OCI-LY7 (cell line): ENCODE data around the gene SLC6A6. TPM values are rescaled to one million over a fixed set of nuclear protein-coding genes. Genes with fewer than 3 reads are reported as not detected.

Experiments used
- BruUV-seq: library from RNA; stranded (reverse); fragments of 400-500 nt; replicated peaks from 2 replicates; lab custom pipeline; 2021; lab: Mats Ljungman, UMichigan
- CTCF ChIA-PET: fragments of 300-600 bp; sonication (Branson Sonifier 250); formaldehyde crosslinking; loops from one replicate; lab custom pipeline; 2022; ENCODE audit warnings: antibody characterized with exemption; ENCODE audit not compliant: unreplicated experiment; lab: Charles Lee
- POLR2A ChIA-PET: fragments of 300-600 bp; sonication (Branson Sonifier 250); formaldehyde crosslinking; loops from one replicate; lab custom pipeline; 2022; ENCODE audit warnings: antibody characterized with exemption; lab: Charles Lee
- DNase-seq: peaks from one replicate; pipeline ENCODE4 v3.0.0-alpha.2; 2015; ENCODE audit warnings: low spot score
- H2AFZ ChIP-seq: fragments of 200-600 bp; sonication (generic), shearing (Covaris generic); 2 replicates; pipeline ENCODE4 v1.6.1; 2014; ENCODE audit warnings: mild to moderate bottlenecking, antibody characterized with exemption, low read length, moderate library complexity
- H3K27ac ChIP-seq: fragments of 200-600 bp; sonication (generic); 2 replicates; pipeline ENCODE4 v1.5.1; 2014; ENCODE audit warnings: mixed run types, low read depth, mild to moderate bottlenecking, moderate library complexity, low read length, inconsistent platforms; ENCODE audit not compliant: poor library complexity, severe bottlenecking
- H3K36me3 ChIP-seq: fragments of 200-600 bp; sonication (generic); 2 replicates; pipeline ENCODE4 v1.6.1; 2014; ENCODE audit warnings: mild to moderate bottlenecking, antibody characterized with exemption, low read length, moderate library complexity, mixed read lengths; ENCODE audit not compliant: insufficient read depth
- H3K4me1 ChIP-seq: fragments of 200-600 bp; sonication (generic); 2 replicates; pipeline ENCODE4 v1.5.1; 2014; ENCODE audit warnings: mild to moderate bottlenecking, low read length; ENCODE audit not compliant: insufficient read depth, poor library complexity, severe bottlenecking
- H3K4me2 ChIP-seq: fragments of 200-600 bp; sonication (generic); 2 replicates; pipeline ENCODE4 v1.6.1; 2014; ENCODE audit warnings: mild to moderate bottlenecking, low read length
- H3K4me3 ChIP-seq: fragments of 200-600 bp; sonication (generic); 2 replicates; pipeline ENCODE4 v1.5.1; 2014; ENCODE audit warnings: mild to moderate bottlenecking, low read depth, low read length; ENCODE audit not compliant: poor library complexity, severe bottlenecking
- H3K79me2 ChIP-seq: fragments of 200-600 bp; sonication (generic); 2 replicates; pipeline ENCODE4 v1.6.1; 2016; ENCODE audit warnings: low read depth, mild to moderate bottlenecking, low read length, moderate library complexity, mixed read lengths; ENCODE audit not compliant: insufficient read depth
- H3K9me2 ChIP-seq: fragments of 200-600 bp; sonication (generic); 2 replicates; pipeline ENCODE4 v1.6.1; 2016; ENCODE audit warnings: mild to moderate bottlenecking, low read length, mixed read lengths; ENCODE audit not compliant: insufficient read depth
- H3K9me3 ChIP-seq: fragments of 200-600 bp; sonication (generic); 2 replicates; pipeline ENCODE4 v1.6.1; 2014; ENCODE audit warnings: mild to moderate bottlenecking, mixed run types, low read length, mixed read lengths
- H4K20me1 ChIP-seq: fragments of 200-600 bp; sonication (generic); 2 replicates; pipeline ENCODE4 v1.6.1; 2014; ENCODE audit warnings: mild to moderate bottlenecking, antibody characterized with exemption, low read length, moderate library complexity, mixed read lengths; ENCODE audit not compliant: insufficient read depth
- EZH2phosphoT487 ChIP-seq: fragments of 200-600 bp; sonication (generic); IDR thresholded peaks from 2 replicates; pipeline ENCODE4 v1.6.1; 2018; ENCODE audit warnings: low read depth, borderline replicate concordance, mild to moderate bottlenecking, mixed run types, antibody characterized with exemption, low read length, moderate library complexity, mixed read lengths
- intact Hi-C: fragments of 100-400 bp; cut with micrococcal nuclease; formaldehyde crosslinking; loops from one replicate; pipeline ENCODE4 v1.10.0; 2022; ENCODE audit not compliant: unreplicated experiment
- total RNA-seq, 2 experiments: library from RNA; depleted of rRNA in 1 of 2; stranded (reverse); fragments of >200 nt in 1 of 2; shearing (Covaris generic) in 1 of 2; gene quantifications; 2 replicates each; pipeline ENCODE4 v1.2.3, GENCODE V29; 2014 to 2022
- TF ChIP-seq, protein P1 (sequence below): fragments of 200-600 bp; sonication (generic); conservative IDR thresholded peaks from 2 replicates; pipeline ENCODE4 v1.5.1; 2014; ENCODE audit warnings: mild to moderate bottlenecking, antibody characterized with exemption, low read length, moderate library complexity, mixed read lengths

Gene SLC6A6
- total RNA-seq, 2 experiments from 2014 or later = 43.0 to 51.8 TPM

DNA sequence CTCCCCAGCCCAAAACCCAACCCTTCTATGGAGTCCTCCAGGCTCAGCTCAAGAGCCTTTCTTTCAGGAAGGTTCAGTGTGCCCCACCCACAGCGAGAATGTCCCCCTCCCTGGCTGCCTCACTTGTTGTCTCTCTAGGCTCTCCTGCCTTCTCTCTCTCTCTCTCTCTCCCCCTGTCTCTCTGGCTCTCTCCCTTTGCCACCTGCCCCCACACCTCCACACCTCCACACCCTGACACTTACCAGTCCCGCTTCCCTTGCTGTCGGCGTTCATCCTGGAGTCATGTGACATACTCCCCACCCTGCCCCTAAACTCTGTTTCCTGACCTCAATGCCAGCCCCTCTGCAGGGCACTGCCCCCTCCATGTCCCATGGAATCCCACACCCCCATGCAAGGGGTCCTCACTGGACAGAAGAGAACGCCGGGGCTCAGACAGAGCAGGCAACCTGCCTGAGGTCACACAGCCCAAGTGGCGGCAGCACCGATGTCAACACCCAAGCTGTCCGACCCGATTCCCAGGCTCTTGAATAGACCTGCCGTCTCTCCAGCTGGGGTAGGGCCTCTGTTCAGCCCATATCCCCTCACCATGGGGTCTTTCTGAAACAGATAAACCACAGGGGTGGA is 28.5 kb upstream of the SLC6A6 start:
- Histone ChIP-seq H3K79me2 (no peaks in the 10 kb centered on the region), H3K4me1 (peaks cover 54% of the 10 kb centered on the region), H3K9me3 (no peaks in the 10 kb centered on the region), H3K36me3 (no peaks in the 10 kb centered on the region), H3K27ac (no peak overlapping the region), H3K9me2 (no peaks in the 10 kb centered on the region), H4K20me1 (no peaks in the 10 kb centered on the region), H3K4me2 (no peak overlapping the region), H3K4me3 (no peak overlapping the region), H2AFZ (no peak overlapping the region)
- ChIA-PET POLR2A (no interaction called here), CTCF (interaction anchor here (0.5 kb wide), 1 partner anchor 691 kb away, joined by 4 read pairs; the partner anchor contains the start of gene MRPS25)
- TF ChIP-seq, protein P1, sequence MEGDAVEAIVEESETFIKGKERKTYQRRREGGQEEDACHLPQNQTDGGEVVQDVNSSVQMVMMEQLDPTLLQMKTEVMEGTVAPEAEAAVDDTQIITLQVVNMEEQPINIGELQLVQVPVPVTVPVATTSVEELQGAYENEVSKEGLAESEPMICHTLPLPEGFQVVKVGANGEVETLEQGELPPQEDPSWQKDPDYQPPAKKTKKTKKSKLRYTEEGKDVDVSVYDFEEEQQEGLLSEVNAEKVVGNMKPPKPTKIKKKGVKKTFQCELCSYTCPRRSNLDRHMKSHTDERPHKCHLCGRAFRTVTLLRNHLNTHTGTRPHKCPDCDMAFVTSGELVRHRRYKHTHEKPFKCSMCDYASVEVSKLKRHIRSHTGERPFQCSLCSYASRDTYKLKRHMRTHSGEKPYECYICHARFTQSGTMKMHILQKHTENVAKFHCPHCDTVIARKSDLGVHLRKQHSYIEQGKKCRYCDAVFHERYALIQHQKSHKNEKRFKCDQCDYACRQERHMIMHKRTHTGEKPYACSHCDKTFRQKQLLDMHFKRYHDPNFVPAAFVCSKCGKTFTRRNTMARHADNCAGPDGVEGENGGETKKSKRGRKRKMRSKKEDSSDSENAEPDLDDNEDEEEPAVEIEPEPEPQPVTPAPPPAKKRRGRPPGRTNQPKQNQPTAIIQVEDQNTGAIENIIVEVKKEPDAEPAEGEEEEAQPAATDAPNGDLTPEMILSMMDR = no peak
- no peak for TF ChIP-seq EZH2phosphoT487
- no peak for DNase-seq
- BruUV-seq = no TSS peak
- intact Hi-C loops = no loop called here

DNA sequence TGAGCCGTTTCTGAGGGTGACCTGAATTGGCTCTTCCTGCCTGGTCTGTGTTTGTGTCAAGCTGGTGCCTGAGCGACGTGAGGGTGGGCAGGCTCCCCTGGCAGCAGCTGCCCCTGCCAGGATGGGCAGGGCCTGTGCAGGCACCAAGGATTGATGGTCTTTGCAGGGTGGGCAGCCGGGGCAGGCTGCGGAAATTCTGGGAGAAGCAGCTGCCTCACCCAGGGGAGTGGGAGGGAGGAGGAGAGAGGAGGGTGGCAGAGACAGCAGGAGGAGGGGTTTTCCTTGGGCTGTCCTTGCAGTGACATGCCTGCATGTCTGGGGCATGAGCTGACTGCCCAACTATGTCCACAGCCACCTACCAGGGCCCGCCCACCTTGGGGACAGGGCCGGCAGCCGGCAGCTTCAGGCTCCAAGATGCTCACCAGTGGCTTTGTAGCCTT is 27.9 kb upstream of the SLC6A6 start:
- ChIA-PET POLR2A (interaction anchor here (1.3 kb wide), 1 partner anchor 10 kb away, joined by 4 read pairs; no protein-coding TSS in a partner anchor), CTCF (interaction anchor here (0.5 to 1.4 kb wide), 3 partner anchors 11 to 691 kb away, joined by 3 to 4 read pairs (median 3); partner anchors contain the start of genes MRPS25 and SLC6A6)
- no TSS peak for BruUV-seq
- no peak for DNase-seq
- Histone ChIP-seq H3K4me2 (no peak overlapping the region), H3K9me3 (no peaks in the 10 kb centered on the region), H3K4me3 (no peak overlapping the region), H3K27ac (no peak overlapping the region), H3K4me1 (peaks cover 56% of the 10 kb centered on the region), H4K20me1 (no peaks in the 10 kb centered on the region), H3K9me2 (no peaks in the 10 kb centered on the region), H3K36me3 (no peaks in the 10 kb centered on the region), H3K79me2 (no peaks in the 10 kb centered on the region), H2AFZ (no peak overlapping the region)
- intact Hi-C loops = no loop called here
- TF ChIP-seq, protein P1 = no peak
- no peak for TF ChIP-seq EZH2phosphoT487

DNA sequence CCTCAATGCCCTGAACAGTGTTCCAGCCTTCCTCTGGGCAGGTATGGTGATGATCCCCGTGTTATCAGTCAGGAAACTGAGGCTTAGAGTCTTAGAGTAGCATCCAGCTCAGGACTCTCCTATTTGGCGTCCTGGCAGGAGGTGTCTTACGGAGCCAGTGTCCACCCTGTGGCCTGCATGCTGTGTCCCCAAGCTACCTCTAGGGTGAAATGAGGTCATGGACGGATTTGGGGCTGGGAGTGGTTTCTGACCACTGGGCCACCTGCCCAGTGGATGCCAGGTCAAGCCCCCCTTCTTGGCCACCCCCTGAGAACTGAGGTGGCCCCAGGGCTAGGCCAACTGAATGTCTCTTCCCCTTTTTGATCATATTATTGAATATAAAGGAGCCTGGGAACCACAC is 27.2 kb upstream of the SLC6A6 start:
- Histone ChIP-seq H2AFZ (no peak overlapping the region), H3K79me2 (no peaks in the 10 kb centered on the region), H3K9me2 (no peaks in the 10 kb centered on the region), H3K4me2 (no peak overlapping the region), H3K27ac (no peak overlapping the region), H3K9me3 (no peaks in the 10 kb centered on the region), H4K20me1 (no peaks in the 10 kb centered on the region), H3K4me1 (peaks cover 56% of the 10 kb centered on the region), H3K4me3 (no peak overlapping the region), H3K36me3 (no peaks in the 10 kb centered on the region)
- TF ChIP-seq, protein P1 = no peak
- no peak for TF ChIP-seq EZH2phosphoT487
- ChIA-PET CTCF (interaction anchor here (1.2 to 1.4 kb wide), 2 partner anchors 11 to 27 kb away, joined by 3 read pairs; partner anchors contain the start of gene SLC6A6), POLR2A (interaction anchor here (0.7 to 1.3 kb wide), 2 partner anchors 10 to 37 kb away, joined by 4 to 5 read pairs; no protein-coding TSS in a partner anchor)
- intact Hi-C loops = no loop called here
- DNase-seq = no peak
- BruUV-seq = no TSS peak
